HuH-7 (cell line): ENCODE measurements around the gene POU6F2.
"Not testable (repeated sequence)": the region's sequence is repeated elsewhere in the genome, so short reads cannot be mapped to it uniquely, and the experiment has no call there.

ENCODE experiments used
- DNase-seq: peaks from one replicate; pipeline ENCODE4 v3.0.0; 2011; ENCODE audit warnings: low spot score

Gene POU6F2

DNA sequence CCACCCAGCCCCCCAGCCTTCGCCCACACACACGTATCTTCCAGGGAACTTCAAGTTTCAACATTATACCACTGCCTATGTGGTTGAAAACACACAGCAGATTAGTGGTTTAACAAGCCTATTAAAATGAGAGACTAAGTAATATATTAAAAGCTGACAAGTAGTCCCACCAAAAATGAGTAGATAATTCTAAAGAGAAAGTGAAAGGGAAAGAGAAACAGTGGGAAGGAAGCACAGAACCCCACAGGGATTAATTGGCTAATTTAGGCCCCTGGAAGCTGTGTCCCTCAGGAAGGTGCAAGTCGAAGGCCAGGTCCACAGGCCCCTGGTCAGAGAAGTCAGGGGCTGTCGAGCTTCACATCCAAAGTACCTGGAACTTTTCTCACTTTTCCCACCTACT, 378.0 kb downstream of the POU6F2 start:
- DNase-seq: no peak

DNA sequence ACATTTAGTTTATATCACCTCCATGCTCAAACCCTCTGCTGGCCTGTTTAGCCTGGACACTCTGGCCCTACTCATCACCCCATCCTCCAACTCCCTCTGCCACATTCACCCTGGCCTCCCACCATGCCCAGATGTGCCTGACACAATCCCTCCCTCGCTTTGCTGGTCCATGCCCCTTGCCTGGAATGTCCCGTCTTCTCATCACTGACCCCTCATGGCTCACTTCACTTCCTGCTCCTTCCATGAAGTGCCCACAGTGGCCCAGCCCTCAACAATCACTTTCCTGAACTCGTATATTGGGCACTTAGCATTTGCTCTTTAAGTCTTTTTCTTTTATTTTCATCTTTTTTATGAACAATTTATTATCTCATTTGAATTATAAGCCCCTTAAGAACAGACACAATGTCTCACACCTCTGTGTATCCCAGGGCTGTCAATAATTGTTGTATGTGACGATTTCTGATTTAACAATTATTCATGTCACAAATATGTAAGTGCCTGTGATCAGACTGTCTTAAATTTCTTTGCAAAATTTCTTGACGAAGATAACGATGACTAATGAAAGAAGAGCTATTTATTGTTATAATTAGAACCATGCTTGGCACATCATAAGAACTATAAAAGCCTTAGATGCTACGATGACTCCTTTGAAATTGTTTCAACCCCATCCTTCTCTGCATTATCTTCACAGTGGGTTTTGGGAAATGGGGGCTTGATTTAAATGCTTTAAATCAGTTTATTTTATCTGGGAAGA, 378.6 kb downstream of the POU6F2 start:
- DNase-seq: no peak

GRCh38 chr7:39357648-39358047, 379.9 kb downstream of the POU6F2 start:
- no peak for DNase-seq

GRCh38 chr7:39360038-39360437, 382.3 kb downstream of the POU6F2 start:
- DNase-seq: no peak

DNA sequence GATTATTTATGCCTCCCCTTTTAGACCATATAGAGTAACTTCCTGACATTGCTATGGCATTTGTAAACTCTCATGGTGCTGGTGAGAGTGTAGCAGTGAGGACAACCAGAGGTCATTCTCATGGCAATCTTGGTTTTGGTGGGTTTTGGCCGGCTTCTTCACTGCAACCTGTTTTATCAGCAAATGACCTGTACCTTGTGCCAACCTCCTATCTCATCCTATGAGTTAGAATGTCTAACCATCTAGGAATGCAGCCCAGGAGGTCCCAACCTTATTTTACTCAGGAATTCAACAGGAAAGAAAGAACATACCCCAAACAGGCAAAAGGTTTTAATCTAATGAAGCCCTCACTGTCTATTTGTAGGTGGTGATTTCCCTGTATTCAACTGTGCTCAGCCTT, 383.1 kb downstream of the POU6F2 start:
- no peak for DNase-seq

GRCh38 chr7:39365751-39366295, 388.1 kb downstream of the POU6F2 start:
- no peak for DNase-seq

DNA sequence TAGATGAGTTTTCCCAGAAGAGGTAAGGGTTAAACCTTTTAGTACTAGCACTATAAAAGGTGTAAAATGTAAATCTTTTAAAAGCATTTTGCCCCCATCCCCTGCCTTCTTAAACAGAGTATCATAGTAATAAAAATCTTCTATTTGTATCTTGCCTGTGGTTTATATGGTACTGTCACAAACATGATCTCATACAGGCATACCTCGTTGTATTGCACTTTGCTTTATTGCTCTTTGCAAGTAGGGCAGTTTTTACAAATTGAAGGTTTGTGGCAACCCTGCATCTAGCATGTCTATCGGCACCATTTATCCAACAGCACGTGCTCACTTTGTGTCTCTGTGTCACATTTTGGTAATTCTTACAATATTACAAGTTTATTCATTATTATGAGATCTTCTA, 389.7 kb downstream of the POU6F2 start:
- DNase-seq: no peak

- no peak for DNase-seq
Measured at GRCh38 chr7:39367943-39368342, 390.2 kb downstream of the POU6F2 start.

DNA sequence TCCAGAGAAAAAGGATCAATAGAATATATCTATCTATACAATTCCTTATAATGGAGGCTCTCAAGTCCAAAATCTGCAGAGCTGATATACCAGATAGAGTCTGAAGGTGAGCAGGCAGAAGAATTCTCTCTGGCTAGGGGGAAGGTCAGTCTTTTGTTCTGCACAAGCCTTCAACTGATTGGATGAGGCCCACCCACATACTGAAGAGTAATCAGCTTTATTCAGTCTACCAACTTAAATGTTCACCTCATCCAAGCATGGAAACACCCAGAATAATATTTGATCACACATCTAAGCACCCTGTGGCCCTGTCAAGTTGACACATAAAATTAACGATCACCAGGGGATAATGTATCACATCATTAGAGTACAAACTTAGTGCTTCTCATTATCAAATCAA, 394.7 kb downstream of the POU6F2 start:
- no peak for DNase-seq

- no peak for DNase-seq
Measured at GRCh38 chr7:39374436-39375040, 396.8 kb downstream of the POU6F2 start.

DNA sequence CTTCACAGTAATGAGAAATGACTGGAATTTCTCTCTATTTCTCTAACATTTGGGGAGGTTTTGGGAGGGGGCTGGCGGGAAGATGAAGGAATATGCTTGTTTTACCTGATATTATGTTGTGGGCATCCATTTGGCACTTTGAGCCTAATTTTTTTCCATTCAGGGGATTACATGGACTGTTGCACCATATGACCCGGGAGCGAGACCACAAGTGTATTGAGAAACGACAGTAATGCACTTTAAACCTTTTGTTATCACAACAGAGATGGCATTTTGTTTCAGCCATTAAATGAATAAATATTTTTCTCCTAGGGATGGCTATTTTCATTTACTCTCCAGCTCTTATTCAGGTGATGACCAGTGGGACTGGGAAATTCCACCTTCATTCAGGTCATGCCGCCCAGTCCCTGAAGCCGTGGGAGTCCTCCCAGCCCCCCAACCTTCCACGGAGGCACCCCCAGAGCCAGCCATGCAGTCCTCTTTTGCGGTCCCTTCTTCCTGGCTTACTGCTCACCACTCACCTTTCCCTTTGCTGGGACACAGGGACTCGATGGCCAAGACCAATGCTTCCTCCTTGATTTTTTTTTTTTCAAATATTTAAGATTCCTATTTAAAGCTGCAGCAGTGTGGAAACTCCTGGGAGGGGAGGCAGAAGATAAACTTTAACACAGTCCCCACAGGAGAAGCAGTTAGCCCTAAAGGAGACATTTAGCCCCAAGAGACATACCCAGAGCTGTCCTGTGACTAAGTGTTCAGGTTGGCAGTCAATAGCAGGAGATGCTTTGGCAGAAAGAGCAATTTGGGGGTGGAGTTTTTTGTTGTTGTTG, 397.6 kb downstream of the POU6F2 start:
- DNase-seq: peak; percentile 28

GRCh38 chr7:39375874-39376190, 398.1 kb downstream of the POU6F2 start:
- DNase-seq: no peak

- not testable (repeated sequence) for DNase-seq
Measured at GRCh38 chr7:39376881-39377280, 399.2 kb downstream of the POU6F2 start.

DNA sequence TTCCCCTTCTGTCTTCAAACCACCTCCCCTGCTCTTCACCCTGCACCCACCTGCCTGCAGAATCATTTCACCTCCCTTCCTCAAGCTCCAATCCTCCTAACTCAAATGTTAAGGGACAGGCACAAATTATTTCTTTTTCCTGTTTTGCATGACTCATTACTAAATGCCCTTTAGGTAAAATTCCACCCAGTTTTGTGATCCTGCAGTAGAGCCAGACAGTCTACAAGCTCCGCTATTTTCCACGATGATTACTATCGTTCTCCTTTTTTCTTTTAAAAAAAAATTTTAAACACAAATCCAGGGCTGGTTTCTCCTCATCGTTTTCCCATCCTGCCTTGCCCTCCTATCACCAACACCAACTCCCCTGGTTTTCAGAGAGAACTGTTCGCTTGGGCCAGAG, 401.7 kb downstream of the POU6F2 start:
- DNase-seq: no peak

GRCh38 chr7:39383136-39383535, 405.4 kb downstream of the POU6F2 start:
- no peak for DNase-seq

DNA sequence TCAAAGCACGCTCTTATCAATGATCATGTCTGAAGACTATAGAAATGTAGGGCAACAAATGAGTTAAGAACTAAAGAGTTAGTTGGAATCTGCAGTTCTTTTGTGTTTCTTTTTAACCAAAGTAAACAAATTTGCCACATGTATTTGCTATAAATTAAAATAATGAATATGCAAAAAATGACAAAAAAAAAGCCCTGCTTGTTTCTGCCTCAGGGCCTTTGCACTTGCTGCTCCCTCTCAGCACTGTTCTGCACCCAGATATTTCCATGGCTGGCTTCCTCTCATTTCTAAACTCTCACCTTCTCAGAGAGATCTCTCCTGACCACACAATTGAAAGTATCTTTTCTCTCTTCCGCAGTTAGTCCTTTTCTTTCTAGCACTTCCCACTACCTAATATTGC, 406.7 kb downstream of the POU6F2 start:
- DNase-seq: no peak

- DNase-seq: no peak
Measured at GRCh38 chr7:39386718-39387117, 409.0 kb downstream of the POU6F2 start.

GRCh38 chr7:39392151-39392550, 414.4 kb downstream of the POU6F2 start:
- DNase-seq: no peak

- no peak for DNase-seq
Measured at GRCh38 chr7:39394105-39394680, 416.5 kb downstream of the POU6F2 start.

DNA sequence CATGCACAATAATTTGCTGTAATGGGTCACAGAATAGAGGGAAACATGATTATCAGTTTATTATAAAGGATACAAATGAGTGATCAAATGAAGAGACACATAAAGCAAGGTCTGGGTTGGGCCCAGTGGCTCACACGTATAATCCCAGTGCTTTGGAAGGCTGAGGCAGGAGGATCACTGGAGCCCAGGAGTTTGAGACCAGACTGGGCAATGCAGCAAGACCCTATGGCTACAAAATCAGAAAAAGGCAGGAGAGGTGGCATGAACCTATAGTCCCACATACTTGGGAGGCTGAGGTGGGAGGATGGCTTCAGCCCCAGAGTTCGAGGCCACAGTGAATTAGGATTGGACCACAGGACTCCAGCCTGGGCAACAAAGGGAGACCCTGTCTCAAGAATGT, 421.7 kb downstream of the POU6F2 start:
- DNase-seq: no peak

DNA sequence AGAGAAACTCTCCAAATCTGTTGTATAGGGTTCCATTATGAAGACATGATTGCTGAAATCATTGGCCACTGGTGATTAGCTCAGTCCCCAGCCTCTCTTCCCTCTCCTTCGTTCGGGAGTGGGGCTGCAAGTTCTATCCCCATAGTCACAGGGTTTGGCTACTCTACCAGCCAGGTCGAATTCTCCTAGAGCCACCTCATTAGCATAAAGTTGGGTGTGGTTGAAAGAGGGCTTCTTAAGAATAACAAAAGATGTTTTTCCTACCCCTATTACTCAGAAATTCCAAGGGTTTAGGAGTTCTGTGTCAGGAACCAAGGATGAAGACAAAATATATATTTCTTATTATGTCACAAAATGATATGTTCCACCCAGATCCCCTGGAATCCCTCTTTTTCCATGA, 422.3 kb downstream of the POU6F2 start:
- DNase-seq: no peak

DNA sequence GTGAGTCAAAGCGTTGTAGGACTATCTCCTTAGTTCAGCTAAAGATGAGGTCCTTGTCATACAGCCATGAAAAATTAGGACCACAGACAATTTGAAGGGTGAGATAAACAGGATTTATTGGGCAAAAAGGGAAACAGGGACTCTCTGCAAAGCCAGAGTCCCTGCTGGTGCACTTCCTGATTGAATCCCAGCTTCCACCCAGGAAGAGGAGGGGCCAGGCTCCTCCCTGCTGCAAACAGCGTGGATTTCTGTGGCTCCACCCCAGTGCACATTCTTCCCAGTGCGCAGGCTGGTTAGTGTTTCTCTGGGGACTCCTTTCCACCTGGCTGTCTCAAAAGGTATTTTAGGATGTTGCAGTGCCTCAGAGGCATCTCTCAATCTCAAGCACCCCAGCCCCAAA, 423.1 kb downstream of the POU6F2 start:
- DNase-seq: no peak

- DNase-seq: no peak
Measured at GRCh38 chr7:39402034-39402433, 424.3 kb downstream of the POU6F2 start.
